Muscle layer of colon (tissue), 2 donors: ENCODE results near the gene KDM4B.
A peak's percentile ranks its signal among the peaks of the same experiment; 100 is the strongest.

Experiments used
- H3K27ac ChIP-seq: one replicate; pipeline ENCODE4 v1.7.0; 2013; ENCODE audit warnings: low read depth, mild to moderate bottlenecking, low read length, moderate library complexity
- H3K27me3 ChIP-seq, 2 donors: one replicate each; pipeline ENCODE4 v1.7.0; 2013; ENCODE audit warnings: low read length in 2 of 2, mild to moderate bottlenecking in 2 of 2; ENCODE audit not compliant: insufficient read depth in 2 of 2, control insufficient read depth in 1 of 2
- H3K36me3 ChIP-seq: one replicate; pipeline ENCODE4 v1.7.0; 2013; ENCODE audit warnings: mild to moderate bottlenecking, low read length; ENCODE audit not compliant: insufficient read depth
- H3K4me1 ChIP-seq: one replicate; pipeline ENCODE4 v1.7.0; 2013; ENCODE audit warnings: mild to moderate bottlenecking, low read length; ENCODE audit not compliant: insufficient read depth
- H3K4me3 ChIP-seq, 2 donors: one replicate each; pipeline ENCODE4 v1.7.0; 2013; ENCODE audit warnings: low read length in 2 of 2, low read depth in 1 of 2, mild to moderate bottlenecking in 1 of 2, moderate library complexity in 1 of 2
- H3K9ac ChIP-seq: one replicate; pipeline ENCODE4 v1.7.0; 2013; ENCODE audit warnings: low read length
- H3K9me3 ChIP-seq: one replicate; pipeline ENCODE4 v1.7.0; 2013; ENCODE audit warnings: mild to moderate bottlenecking, low read length
- donor health status: abdominal sarcoma.
- donor health status: Adenocarcinoma of cecum.

The KDM4B gene

DNA sequence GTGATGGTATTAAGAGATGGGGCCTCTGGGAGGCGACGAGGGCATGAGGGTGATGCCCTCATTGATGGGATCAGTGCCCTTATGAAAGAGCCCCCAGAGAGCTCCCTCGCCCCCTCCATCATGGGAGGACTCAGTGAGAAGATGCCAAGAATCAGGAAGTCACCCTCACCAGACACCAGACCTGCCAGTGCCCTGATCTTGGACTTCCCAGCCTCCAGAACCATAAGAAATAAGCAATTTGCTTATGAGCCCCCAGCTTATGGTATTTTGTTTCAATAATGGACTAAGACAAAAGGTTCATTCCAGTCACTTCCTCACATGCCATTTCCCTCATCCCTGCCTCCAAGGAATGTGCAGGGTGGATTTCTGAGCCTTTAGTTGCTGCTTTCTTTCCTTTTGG, 129.7 kb downstream of the KDM4B start:
- H3K4me3 ChIP-seq: no peak overlapping the region
- peaks cover 9% of the 10 kb centered on the region for H3K4me1 ChIP-seq
- H3K9me3 ChIP-seq: no peaks in the 10 kb centered on the region
- H3K9ac ChIP-seq: no peak overlapping the region
- H3K36me3 ChIP-seq: no peaks in the 10 kb centered on the region
- H3K27me3 ChIP-seq: no peaks in the 10 kb centered on the region
- no peak overlapping the region for H3K27ac ChIP-seq

DNA sequence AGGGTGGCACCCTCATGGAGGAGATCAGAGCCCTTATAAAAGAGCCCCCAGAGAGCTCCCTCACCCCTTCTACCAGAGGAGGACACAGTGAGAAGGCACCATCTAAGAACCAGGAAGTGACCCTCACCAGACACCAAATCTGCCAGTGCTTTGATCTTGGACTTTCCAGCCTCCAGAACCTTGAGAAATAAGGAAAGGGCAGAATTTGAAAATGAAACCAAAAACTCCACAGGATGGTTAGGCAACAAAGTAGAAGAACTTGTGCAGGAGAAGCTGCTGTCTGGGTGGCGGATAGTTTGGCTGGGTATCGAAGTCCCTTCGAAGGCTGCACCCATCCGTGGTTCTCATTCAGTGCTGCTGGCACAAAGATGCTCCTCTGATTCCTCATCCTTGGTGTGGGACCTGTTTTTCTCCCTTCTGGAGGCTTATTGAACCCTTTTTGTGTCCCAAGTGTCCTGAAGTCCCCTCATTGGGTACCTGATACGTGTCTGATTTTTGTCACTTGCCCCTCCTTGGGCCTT, 130.8 kb downstream of the KDM4B start:
- H3K27ac ChIP-seq: no peak overlapping the region
- H3K9me3 ChIP-seq: no peaks in the 10 kb centered on the region
- H3K36me3 ChIP-seq: no peaks in the 10 kb centered on the region
- no peaks in the 10 kb centered on the region for H3K27me3 ChIP-seq
- H3K9ac ChIP-seq: no peak overlapping the region
- H3K4me1 ChIP-seq: peaks cover 20% of the 10 kb centered on the region
- no peak overlapping the region for H3K4me3 ChIP-seq

DNA sequence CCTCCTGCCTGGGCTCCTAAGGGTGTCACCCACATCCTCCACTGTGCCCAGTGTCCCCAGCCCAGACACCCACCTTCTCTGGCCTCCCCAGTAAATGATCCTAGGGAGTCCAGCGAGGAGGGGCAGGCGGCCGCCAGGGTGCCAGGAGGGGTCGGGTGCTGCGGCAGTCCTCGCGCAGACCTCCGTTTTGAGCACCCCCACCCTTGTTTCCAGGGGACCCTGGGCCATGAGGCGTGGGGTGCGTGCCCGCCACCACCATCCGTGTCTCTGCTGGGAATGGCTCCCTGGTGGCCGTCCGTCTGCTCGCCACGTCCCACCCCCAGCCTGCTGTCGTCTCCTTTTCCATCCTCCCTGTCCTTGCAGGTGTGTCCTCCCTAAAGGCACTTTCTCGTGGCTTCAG, 133.0 kb downstream of the KDM4B start:
- Histone ChIP-seq H3K4me3 (no peak overlapping the region), H3K27ac (no peak overlapping the region), H3K27me3 (no peaks in the 10 kb centered on the region), H3K9me3 (no peaks in the 10 kb centered on the region), H3K9ac (no peak overlapping the region), H3K36me3 (peaks cover 9% of the 10 kb centered on the region), H3K4me1 (peaks cover 28% of the 10 kb centered on the region)

DNA sequence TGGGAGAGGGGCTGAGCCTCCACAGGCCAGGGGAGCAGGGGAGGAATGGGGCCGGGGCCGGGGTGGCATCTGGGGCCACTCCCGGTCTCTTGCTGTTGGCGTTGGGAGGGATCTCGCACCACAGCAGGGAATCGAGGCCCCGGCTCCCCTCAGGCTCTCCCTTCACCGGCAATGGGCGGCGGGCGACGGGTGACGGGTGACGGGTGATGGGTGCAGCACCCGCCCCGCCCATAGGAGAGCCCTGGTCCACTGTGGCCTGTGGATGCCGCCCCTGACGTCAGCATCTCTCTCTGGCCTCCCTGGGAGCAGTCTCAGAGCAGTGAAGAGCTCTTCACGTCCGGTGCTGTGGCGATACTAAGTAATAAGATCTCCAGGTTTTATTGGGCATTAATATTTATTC, 133.6 kb downstream of the KDM4B start:
- no peak overlapping the region for H3K4me3 ChIP-seq
- peaks cover 9% of the 10 kb centered on the region for H3K36me3 ChIP-seq
- peak overlapping the region; percentile 50 for H3K27ac ChIP-seq
- H3K9ac ChIP-seq: no peak overlapping the region
- H3K9me3 ChIP-seq: no peaks in the 10 kb centered on the region
- no peaks in the 10 kb centered on the region for H3K27me3 ChIP-seq
- H3K4me1 ChIP-seq: peaks cover 28% of the 10 kb centered on the region

DNA sequence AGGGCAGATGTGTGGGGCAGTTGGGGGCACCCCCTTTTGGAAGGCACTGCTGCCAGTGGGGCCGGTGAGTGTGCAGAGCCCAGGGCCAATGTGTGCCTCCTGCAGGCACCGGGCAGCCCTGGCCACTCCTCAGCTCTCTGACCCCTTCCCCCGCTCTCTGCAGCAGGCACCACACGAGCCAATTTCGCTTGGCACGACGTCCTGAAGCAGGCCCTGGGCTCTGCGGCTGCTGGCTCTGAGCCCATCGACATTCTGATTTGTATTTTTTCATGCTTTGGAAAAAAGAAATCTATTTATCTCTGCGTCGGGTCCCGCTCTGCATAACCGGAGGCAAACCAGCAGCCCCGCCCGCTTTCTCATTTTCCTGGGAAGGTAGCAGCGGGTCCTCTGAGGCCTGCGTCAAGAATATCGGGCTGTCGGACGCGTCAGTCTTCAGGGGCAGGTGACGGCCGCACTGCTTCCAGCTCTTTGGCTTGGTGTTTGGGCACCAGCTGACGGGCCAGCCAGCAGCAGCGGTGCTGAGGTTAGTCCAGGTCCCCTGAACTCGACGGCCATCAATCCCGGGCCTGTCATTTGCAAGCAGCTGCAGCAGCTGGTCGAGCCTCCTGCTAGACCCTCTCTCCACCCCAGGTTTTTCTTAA, 134.3 kb downstream of the KDM4B start:
- no peak overlapping the region for H3K4me3 ChIP-seq
- H3K27ac ChIP-seq: peak overlapping the region; percentile 50
- peaks cover 9% of the 10 kb centered on the region for H3K36me3 ChIP-seq
- H3K9me3 ChIP-seq: no peaks in the 10 kb centered on the region
- no peaks in the 10 kb centered on the region for H3K27me3 ChIP-seq
- H3K4me1 ChIP-seq: peaks cover 28% of the 10 kb centered on the region
- H3K9ac ChIP-seq: no peak overlapping the region

DNA sequence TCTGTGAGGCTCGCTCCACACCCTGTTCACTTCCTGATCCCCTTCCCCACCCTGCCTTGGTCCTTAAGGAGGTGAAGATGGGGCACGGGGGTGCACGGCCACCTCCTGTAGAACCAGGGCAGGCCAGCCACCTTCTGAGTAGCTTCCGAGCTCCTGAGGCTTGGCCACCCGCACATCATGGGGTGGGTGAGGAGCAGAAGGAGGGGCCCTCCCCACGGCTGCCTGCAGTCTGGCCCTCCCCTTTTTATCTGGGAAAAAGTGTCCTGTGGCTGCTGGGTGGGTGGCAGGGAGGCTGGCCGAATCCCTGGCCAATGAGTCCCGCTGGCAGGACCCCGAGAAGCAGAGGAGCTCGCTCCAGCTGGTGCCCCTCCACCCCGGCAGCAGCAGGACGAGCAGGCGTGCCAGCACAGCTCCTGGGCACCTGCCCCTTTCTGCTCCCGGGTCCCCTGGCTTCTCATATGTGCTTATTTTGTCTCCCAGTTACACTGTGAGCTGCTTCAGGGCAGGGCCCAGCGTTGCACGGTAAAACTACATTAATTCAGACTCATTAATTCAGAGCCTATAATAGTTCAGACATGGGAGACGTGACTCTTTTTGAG, 135.0 kb downstream of the KDM4B start:
- no peak overlapping the region for H3K4me3 ChIP-seq
- H3K27ac ChIP-seq: peak overlapping the region; percentile 50
- H3K27me3 ChIP-seq: no peaks in the 10 kb centered on the region
- peaks cover 28% of the 10 kb centered on the region for H3K4me1 ChIP-seq
- H3K36me3 ChIP-seq: peaks cover 9% of the 10 kb centered on the region
- no peaks in the 10 kb centered on the region for H3K9me3 ChIP-seq
- H3K9ac ChIP-seq: no peak overlapping the region

DNA sequence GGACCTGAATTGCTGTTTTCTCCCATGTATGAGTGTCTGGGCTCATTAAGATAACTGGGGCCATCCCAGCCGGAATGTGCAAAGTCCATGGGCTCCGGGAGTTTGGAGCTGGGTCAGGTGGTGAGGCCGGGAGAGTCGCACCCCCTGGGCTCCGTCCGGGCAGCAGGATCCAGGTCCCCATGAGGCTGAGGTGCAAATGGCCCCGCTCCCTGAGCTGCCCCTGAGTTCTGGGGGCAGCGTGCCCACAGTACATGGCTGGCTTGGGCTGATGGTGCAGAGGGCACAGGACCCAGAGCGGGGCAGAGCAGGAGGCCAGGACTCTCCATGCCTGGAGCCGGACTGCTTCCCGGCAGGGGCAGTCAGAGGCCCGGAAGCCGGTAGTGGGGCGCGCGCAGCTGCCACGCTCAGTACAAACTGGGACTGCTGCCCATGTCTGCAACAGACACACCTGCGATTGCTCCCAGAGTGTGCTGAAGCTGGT, 136.0 kb downstream of the KDM4B start:
- no peak overlapping the region for H3K9ac ChIP-seq
- peaks cover 28% of the 10 kb centered on the region for H3K4me1 ChIP-seq
- no peaks in the 10 kb centered on the region for H3K27me3 ChIP-seq
- no peaks in the 10 kb centered on the region for H3K9me3 ChIP-seq
- no peak overlapping the region for H3K4me3 ChIP-seq
- H3K27ac ChIP-seq: peak overlapping the region; percentile 19
- H3K36me3 ChIP-seq: peaks cover 9% of the 10 kb centered on the region

DNA sequence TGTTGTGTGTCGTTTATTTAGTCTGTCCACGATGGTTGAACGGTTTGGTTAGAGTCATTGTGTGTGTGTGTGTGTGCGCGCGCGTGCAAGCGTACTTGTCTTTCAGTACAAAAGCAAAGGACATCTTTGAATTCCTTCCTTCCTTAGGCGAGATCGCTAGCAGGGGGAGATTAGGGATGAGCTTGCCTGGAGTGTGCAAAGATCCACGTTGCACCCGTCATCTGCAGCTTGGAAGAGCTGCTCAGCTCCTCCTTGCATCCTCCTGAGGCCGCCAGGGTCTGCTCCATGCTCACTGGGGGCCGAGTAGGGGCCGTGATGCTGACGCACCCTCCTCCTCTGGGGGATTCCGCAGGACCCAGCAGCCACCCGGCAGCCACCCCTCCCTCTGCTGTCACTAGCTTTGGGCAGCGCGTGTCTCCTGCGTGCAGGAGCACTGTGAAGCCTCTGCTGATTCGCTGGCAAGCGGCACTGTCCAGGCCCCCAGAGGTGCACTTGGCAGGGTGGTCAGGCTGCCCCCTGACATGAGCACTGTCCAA, 137.3 kb downstream of the KDM4B start:
- H3K4me1 ChIP-seq: peaks cover 28% of the 10 kb centered on the region
- H3K36me3 ChIP-seq: peaks cover 9% of the 10 kb centered on the region
- H3K27me3 ChIP-seq: no peaks in the 10 kb centered on the region
- no peak overlapping the region for H3K27ac ChIP-seq
- no peaks in the 10 kb centered on the region for H3K9me3 ChIP-seq
- no peak overlapping the region for H3K4me3 ChIP-seq
- H3K9ac ChIP-seq: no peak overlapping the region

DNA sequence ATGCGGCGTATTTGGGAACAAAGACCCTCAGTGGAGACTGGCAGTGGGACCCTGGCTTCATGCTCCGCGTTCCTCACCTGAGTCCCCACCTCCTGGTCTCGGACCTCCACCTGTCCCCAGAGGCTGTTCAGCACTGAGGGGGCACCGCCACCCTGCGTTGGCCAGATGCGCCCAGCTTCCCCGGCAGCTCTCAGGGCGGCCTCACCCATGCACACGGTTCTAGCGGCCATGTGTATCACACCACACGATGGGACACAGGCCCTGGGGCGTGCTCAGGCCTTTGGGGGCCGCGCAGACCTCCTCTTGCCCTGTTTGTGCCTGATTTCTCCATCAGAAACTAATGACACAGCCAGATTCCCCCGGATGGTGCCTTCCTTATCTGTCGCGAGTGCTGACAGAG, 138.1 kb downstream of the KDM4B start:
- Histone ChIP-seq H3K9me3 (no peaks in the 10 kb centered on the region), H3K36me3 (peaks cover 9% of the 10 kb centered on the region), H3K9ac (no peak overlapping the region), H3K4me3 (no peak overlapping the region), H3K27me3 (no peaks in the 10 kb centered on the region), H3K4me1 (peaks cover 28% of the 10 kb centered on the region), H3K27ac (no peak overlapping the region)

DNA sequence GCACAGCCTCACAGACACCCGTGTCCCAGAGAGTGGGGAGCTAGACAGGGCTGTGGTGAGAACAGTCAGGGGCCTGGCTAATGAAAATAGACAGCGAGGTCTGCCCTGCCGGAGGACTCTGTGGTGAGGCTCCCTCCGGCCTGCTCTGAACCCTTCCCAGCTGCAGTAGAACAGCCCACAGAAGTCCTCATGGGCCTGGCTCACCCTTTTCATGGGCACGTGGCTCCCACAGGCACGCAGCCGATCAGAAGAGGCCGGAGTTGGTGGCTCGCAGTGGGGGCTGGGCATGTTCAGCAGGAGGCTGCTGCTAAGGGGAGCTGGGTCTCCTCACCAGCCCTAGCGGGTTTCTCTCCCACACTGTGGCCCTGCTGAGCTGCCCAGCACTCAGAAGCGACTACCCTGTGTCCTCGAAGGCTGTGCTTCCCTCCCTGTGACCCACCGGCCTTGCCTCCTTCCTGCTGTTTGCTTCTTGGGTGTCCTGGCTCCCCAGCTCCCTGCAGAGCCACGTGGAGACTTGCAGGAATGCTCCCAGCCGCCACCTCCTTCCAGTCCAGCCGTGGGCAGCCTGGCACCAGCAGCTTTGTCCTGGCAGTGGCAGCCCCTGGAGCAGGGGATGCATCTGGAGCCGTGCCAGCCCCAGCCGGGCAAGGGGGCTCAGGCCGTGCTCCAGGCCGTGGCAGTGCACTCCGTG, 138.7 kb downstream of the KDM4B start:
- peak overlapping the region; percentile 29 for H3K27ac ChIP-seq
- H3K9ac ChIP-seq: no peak overlapping the region
- H3K36me3 ChIP-seq: peaks cover 11% of the 10 kb centered on the region
- H3K9me3 ChIP-seq: no peaks in the 10 kb centered on the region
- H3K4me1 ChIP-seq: peaks cover 28% of the 10 kb centered on the region
- H3K4me3 ChIP-seq: no peak overlapping the region
- no peaks in the 10 kb centered on the region for H3K27me3 ChIP-seq

DNA sequence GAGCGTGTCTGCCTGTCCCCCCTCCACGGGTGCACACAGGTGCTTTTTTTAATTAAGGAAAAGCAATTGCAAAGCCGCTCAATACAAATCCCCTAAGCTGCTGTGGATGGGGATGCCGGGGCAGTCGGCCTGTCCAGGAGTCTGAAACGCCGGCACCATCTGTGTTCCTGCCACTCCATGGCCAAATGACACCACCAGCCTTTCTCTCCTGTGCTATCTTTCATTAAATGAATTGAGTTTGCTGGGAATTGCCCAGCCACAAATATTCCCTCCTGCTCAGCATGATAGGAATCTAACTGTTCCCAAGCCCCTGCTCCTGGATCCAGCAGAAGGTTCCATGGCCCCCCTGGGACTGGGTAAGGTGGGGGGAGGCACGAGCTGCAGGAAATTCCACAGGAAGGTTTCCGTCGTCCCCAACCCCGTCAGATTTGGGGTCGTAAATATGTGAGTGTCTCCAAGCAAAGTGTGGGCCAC, 139.2 kb downstream of the KDM4B start:
- H3K27ac ChIP-seq: no peak overlapping the region
- H3K4me3 ChIP-seq: no peak overlapping the region
- H3K9ac ChIP-seq: no peak overlapping the region
- H3K27me3 ChIP-seq: no peaks in the 10 kb centered on the region
- H3K4me1 ChIP-seq: peaks cover 23% of the 10 kb centered on the region
- H3K9me3 ChIP-seq: no peaks in the 10 kb centered on the region
- peaks cover 15% of the 10 kb centered on the region for H3K36me3 ChIP-seq
